Activated T-cell treated with anti-CD3 and anti-CD28 coated beads, Interleukin-2, amount 50 U/mL, for 1 hour (primary cell): Measurements from ENCODE around the gene ABCG4.
"Not testable (repeated sequence)": the region's sequence is repeated elsewhere in the genome, so short reads cannot be mapped to it uniquely, and the experiment has no call there.

Source experiments
- DNase-seq: peaks from one replicate; pipeline ENCODE4 v3.0.0-alpha.2; 2020

ABCG4 gene

GRCh38 chr11:119155733-119156492 is 7.1 kb downstream of the ABCG4 start:
- no peak for DNase-seq

- DNase-seq = no peak
These were observed 7.6 kb downstream of the ABCG4 start for GRCh38 chr11:119156496-119156895.

GRCh38 chr11:119157063-119157462 is 8.2 kb downstream of the ABCG4 start:
- no peak for DNase-seq

- DNase-seq = no peak
These were observed 9.6 kb downstream of the ABCG4 start for GRCh38 chr11:119158467-119158866.

GRCh38 chr11:119160151-119160550 is 11.3 kb downstream of the ABCG4 start:
- no peak for DNase-seq

GRCh38 chr11:119161871-119162270 is 13.0 kb downstream of the ABCG4 start:
- no peak for DNase-seq

- DNase-seq = no peak
These were observed 17.7 kb downstream of the ABCG4 start for GRCh38 chr11:119166368-119167076.

- not testable (repeated sequence) for DNase-seq
These were observed 18.2 kb downstream of the ABCG4 start for GRCh38 chr11:119167077-119167458.

GRCh38 chr11:119167933-119168332 is 19.1 kb downstream of the ABCG4 start:
- DNase-seq = no peak

GRCh38 chr11:119168471-119169281 is 19.8 kb downstream of the ABCG4 start, which contains the start of gene NLRX1:
TSS of gene NLRX1 (plus strand) at chr11:119168725. CDS start at chr11:119171404, 2,679 bp downstream.
- DNase-seq = peak; percentile 81

- no peak for DNase-seq
These were observed 20.4 kb downstream of the ABCG4 start for GRCh38 chr11:119169282-119169719.

- no peak for DNase-seq
These were observed 23.7 kb downstream of the ABCG4 start for GRCh38 chr11:119172513-119172912.

- DNase-seq = no peak
These were observed 24.6 kb downstream of the ABCG4 start for GRCh38 chr11:119173453-119173852.

GRCh38 chr11:119175493-119176077 is 26.7 kb downstream of the ABCG4 start:
- no peak for DNase-seq

- no peak for DNase-seq
These were observed 29.4 kb downstream of the ABCG4 start for GRCh38 chr11:119178166-119178680.

GRCh38 chr11:119179342-119179741 is 30.5 kb downstream of the ABCG4 start:
- no peak for DNase-seq

- DNase-seq = no peak
These were observed 31.1 kb downstream of the ABCG4 start for GRCh38 chr11:119179983-119180382.

GRCh38 chr11:119180729-119181676 is 32.2 kb downstream of the ABCG4 start:
- no peak for DNase-seq

GRCh38 chr11:119181677-119182412 is 33.0 kb downstream of the ABCG4 start:
- no peak for DNase-seq

- not testable (repeated sequence) for DNase-seq
These were observed 35.5 kb downstream of the ABCG4 start for GRCh38 chr11:119184399-119184798.
